ENCODE results near the gene DTX4.
A peak's percentile ranks its signal among the peaks of the same experiment; 100 is the strongest.

The DTX4 gene

DNA sequence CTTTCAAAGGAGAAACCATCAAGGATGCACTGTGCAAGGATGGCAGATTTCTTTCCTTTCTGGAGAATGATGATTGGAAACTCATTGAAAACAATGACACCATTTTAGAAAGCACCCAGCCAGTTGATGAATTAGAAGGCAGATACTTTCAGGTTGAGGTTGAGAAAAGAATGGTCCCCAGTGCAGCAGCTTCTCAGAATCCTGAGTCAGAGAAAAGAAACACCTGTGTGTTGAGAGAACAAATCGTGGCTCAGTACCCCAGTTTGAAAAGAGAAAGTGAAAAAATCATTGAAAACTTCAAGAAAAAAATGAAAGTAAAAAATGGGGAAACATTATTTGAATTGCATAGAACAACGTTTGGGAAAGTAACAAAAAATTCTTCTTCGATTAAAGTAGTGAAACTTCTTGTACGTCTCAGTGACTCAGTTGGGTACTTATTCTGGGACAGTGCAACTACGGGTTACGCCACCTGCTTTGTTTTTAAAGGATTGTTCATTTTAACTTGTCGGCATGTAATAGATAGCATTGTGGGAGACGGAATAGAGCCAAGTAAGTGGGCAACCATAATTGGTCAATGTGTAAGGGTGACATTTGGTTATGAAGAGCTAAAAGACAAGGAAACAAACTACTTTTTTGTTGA lies 19.5 kb upstream of the DTX4 start:
- peak; percentile 86 for DNase-seq (ENCODE audit: low read depth)
- H3K4me3 ChIP-seq (ENCODE audit: low read depth, low read length): peak overlapping the region; percentile 40
- TF ChIP-seq, protein P1, sequence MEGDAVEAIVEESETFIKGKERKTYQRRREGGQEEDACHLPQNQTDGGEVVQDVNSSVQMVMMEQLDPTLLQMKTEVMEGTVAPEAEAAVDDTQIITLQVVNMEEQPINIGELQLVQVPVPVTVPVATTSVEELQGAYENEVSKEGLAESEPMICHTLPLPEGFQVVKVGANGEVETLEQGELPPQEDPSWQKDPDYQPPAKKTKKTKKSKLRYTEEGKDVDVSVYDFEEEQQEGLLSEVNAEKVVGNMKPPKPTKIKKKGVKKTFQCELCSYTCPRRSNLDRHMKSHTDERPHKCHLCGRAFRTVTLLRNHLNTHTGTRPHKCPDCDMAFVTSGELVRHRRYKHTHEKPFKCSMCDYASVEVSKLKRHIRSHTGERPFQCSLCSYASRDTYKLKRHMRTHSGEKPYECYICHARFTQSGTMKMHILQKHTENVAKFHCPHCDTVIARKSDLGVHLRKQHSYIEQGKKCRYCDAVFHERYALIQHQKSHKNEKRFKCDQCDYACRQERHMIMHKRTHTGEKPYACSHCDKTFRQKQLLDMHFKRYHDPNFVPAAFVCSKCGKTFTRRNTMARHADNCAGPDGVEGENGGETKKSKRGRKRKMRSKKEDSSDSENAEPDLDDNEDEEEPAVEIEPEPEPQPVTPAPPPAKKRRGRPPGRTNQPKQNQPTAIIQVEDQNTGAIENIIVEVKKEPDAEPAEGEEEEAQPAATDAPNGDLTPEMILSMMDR (IDR thresholded peaks at IDR 0.05; ENCODE audit: insufficient read depth, low read depth, low read length, missing control alignments): no peak

DNA sequence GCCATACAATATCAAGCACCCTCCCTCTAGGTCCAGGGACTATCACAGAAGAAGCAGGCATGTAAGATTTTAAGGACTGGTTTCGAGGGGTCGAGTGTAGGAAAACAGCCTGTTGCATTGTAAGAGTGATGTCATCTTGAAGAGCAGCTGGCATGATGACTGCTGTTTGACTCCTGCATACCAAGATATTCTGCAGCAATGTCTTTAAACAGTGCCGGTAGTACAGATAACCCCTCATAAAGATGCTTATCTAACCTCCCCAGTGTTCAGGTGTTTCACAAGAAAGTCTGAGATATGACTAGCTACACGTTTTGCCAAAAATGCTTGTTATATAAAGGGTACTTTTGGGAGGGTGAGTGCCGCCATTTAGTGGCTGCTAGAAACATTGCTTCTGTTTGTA lies 17.3 kb upstream of the DTX4 start:
- TF ChIP-seq, protein P1 (IDR thresholded peaks at IDR 0.05; ENCODE audit: insufficient read depth, low read depth, low read length, missing control alignments): no peak

DNA sequence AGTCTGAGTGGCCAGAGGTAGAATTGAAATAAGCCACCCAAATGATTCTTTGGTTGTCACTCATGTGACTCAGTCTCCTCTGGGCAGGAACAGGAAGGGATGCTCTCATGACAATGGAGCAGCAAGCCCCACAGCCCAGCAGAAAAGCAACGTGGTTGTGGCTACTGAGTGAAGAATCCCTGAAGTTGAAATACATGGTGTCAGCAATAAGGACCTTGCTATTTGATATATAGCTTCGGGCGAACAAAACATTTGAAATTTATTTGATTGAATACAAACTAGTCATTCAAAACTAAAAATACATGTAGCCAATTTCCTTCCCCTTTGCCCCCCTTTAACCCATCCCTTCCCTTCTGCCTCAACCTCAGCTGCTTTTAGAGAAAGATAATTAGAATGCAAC lies 14.5 kb upstream of the DTX4 start:
- TF ChIP-seq, protein P1 (IDR thresholded peaks at IDR 0.05; ENCODE audit: insufficient read depth, low read depth, low read length, missing control alignments): no peak
- DNase-seq (ENCODE audit: low read depth): no peak
- H3K4me3 ChIP-seq (ENCODE audit: low read depth, low read length): no peak overlapping the region

More for the DNA sequence above, 17.3 kb upstream of the DTX4 start:
- no peak overlapping the region for H3K4me3 ChIP-seq (ENCODE audit: low read depth, low read length)
- no peak for DNase-seq (ENCODE audit: low read depth)

DNA sequence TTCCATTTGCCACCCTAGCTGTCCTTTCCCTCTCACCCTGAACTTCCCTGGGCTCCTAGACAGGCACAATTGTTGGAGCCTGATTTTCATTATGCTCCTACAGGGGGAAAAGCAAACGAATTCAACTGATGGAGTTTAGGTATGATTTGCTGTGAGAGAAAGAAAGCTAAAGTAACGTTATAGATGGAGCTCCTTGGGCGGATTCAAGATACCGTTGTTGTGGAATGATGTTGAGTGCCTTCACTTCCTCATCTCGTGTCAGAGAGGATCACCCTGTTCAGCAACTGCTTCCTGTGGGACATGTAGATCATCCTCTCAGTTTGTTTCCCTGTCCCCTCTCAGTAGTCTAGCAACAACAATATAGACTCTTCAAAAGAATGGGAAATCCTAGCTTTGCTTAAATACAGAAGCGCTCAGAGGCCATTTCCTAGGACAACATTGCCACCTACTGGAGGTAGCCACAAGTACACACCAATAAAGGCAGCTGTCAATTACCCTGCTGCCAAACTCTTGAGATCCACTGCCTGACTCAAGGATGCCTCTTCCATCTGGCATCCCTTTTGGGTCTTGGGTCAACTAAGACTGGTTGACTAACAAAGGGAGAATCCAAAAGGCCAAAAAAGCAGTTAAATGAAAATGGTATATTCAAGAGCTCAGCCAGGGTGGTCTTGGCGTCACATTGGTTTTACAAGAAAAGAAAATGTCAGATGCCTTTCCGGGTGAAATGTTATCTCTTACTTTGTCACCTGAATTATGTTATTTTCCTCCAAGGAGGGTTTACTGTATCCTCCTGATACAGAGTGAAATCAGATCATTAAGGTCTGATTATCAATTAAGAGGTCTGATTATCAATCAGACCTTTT lies 13.5 kb upstream of the DTX4 start:
- H3K4me3 ChIP-seq (ENCODE audit: low read depth, low read length): no peak overlapping the region
- DNase-seq (ENCODE audit: low read depth): peak; percentile 86
- TF ChIP-seq, protein P1 (IDR thresholded peaks at IDR 0.05; ENCODE audit: insufficient read depth, low read depth, low read length, missing control alignments): peak; percentile 74

- H3K4me3 ChIP-seq (ENCODE audit: low read depth, low read length): no peak overlapping the region
These were observed 7.9 kb upstream of the DTX4 start for GRCh38 chr11:59164028-59164427.

DNA sequence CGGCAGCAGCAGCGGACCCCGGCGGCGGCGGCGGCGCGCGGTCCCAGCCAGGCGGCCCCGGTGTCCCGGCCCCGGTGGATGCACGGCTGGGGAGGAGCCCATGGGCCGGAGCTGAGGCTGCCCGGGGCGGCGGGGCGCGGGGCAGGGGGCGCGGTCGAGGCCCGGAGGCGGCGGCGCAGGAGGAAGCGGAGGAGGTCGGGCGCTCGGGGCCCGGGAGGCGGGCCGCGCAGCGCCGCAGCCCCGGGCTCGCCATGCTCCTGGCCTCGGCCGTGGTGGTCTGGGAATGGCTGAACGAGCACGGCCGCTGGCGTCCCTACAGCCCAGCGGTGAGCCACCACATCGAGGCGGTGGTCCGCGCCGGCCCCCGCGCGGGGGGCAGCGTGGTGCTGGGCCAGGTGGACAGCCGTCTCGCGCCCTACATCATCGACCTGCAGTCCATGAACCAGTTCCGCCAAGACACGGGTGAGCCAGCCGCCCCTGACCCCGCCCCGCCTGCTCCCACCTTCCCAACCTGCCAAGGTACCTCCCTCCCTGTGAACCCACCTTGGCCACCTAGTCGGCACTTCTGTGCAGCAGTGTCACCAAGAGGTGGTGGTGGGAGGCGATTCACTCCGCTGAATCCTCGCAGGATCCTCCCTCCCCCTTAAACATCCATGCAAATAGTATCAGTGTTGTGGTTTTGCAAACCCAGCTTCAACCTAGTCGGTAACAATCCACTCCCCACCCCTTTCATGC lies 580 bp downstream of the DTX4 start:
- peak; percentile 82 for DNase-seq (ENCODE audit: low read depth)
- TF ChIP-seq, protein P1 (IDR thresholded peaks at IDR 0.05; ENCODE audit: insufficient read depth, low read depth, low read length, missing control alignments): no peak
- H3K4me3 ChIP-seq (ENCODE audit: low read depth, low read length): peak overlapping the region; percentile 82

More at GRCh38 chr11:59164028-59164427, 7.9 kb upstream of the DTX4 start:
- TF ChIP-seq, protein P1 (IDR thresholded peaks at IDR 0.05; ENCODE audit: insufficient read depth, low read depth, low read length, missing control alignments): no peak
- no peak for DNase-seq (ENCODE audit: low read depth)

Data from GM12865 (cell line).